ENCODE measurements around the gene SPTBN5.

SPTBN5 gene

GRCh38 chr15:41810651-41811431, 83.0 kb downstream of the SPTBN5 start:
- no peak overlapping the region for H3K9ac ChIP-seq (ENCODE audit: low read depth in 1 of 2, low read length in 2 of 2)

GRCh38 chr15:41809526-41810220, 84.2 kb downstream of the SPTBN5 start:
- peaks cover 12 to 14% of the 10 kb centered on the region in 2 donors for H3K36me3 ChIP-seq (ENCODE audit: control insufficient read depth in 2 of 2, insufficient read depth in 2 of 2, low read length in 2 of 2)
- no peak overlapping the region for H3K9ac ChIP-seq (ENCODE audit: low read depth in 1 of 2, low read length in 2 of 2)
- H3K27ac ChIP-seq (ENCODE audit: low read depth in 2 of 2, low read length in 2 of 2), result no peak overlapping the region
- H3K27me3 ChIP-seq (ENCODE audit: control insufficient read depth in 2 of 2, insufficient read depth in 2 of 2, low read length in 2 of 2), result no peaks in the 10 kb centered on the region
- no peak overlapping the region for H3K4me3 ChIP-seq (ENCODE audit: low read length in 2 of 2)
- H3K4me1 ChIP-seq (ENCODE audit: control insufficient read depth in 2 of 2, insufficient read depth in 2 of 2, low read length in 2 of 2), result no peaks in the 10 kb centered on the region
- no peaks in the 10 kb centered on the region for H3K9me3 ChIP-seq (ENCODE audit: control insufficient read depth in 2 of 2, low read length in 2 of 2)

More at GRCh38 chr15:41810651-41811431, 83.0 kb downstream of the SPTBN5 start:
- Histone ChIP-seq H3K4me1 (ENCODE audit: control insufficient read depth in 2 of 2, insufficient read depth in 2 of 2, low read length in 2 of 2) (no peaks in the 10 kb centered on the region), H3K4me3 (ENCODE audit: low read length in 2 of 2) (no peak overlapping the region), H3K36me3 (ENCODE audit: control insufficient read depth in 2 of 2, insufficient read depth in 2 of 2, low read length in 2 of 2) (peaks cover 16 to 19% of the 10 kb centered on the region in 2 donors), H3K27me3 (ENCODE audit: control insufficient read depth in 2 of 2, insufficient read depth in 2 of 2, low read length in 2 of 2) (no peaks in the 10 kb centered on the region), H3K27ac (ENCODE audit: low read depth in 2 of 2, low read length in 2 of 2) (no peak overlapping the region), H3K9me3 (ENCODE audit: control insufficient read depth in 2 of 2, low read length in 2 of 2) (no peaks in the 10 kb centered on the region)

- Histone ChIP-seq H3K9ac (ENCODE audit: low read depth in 1 of 2, low read length in 2 of 2) (no peak overlapping the region), H3K27ac (ENCODE audit: low read depth in 2 of 2, low read length in 2 of 2) (no peak overlapping the region), H3K27me3 (ENCODE audit: control insufficient read depth in 2 of 2, insufficient read depth in 2 of 2, low read length in 2 of 2) (no peaks in the 10 kb centered on the region), H3K4me1 (ENCODE audit: control insufficient read depth in 2 of 2, insufficient read depth in 2 of 2, low read length in 2 of 2) (no peaks in the 10 kb centered on the region), H3K4me3 (ENCODE audit: low read length in 2 of 2) (no peak overlapping the region), H3K9me3 (ENCODE audit: control insufficient read depth in 2 of 2, low read length in 2 of 2) (no peaks in the 10 kb centered on the region), H3K36me3 (ENCODE audit: control insufficient read depth in 2 of 2, insufficient read depth in 2 of 2, low read length in 2 of 2) (peaks cover 12 to 14% of the 10 kb centered on the region in 2 donors)
Measured at GRCh38 chr15:41809121-41809520, 84.7 kb downstream of the SPTBN5 start.

DNA sequence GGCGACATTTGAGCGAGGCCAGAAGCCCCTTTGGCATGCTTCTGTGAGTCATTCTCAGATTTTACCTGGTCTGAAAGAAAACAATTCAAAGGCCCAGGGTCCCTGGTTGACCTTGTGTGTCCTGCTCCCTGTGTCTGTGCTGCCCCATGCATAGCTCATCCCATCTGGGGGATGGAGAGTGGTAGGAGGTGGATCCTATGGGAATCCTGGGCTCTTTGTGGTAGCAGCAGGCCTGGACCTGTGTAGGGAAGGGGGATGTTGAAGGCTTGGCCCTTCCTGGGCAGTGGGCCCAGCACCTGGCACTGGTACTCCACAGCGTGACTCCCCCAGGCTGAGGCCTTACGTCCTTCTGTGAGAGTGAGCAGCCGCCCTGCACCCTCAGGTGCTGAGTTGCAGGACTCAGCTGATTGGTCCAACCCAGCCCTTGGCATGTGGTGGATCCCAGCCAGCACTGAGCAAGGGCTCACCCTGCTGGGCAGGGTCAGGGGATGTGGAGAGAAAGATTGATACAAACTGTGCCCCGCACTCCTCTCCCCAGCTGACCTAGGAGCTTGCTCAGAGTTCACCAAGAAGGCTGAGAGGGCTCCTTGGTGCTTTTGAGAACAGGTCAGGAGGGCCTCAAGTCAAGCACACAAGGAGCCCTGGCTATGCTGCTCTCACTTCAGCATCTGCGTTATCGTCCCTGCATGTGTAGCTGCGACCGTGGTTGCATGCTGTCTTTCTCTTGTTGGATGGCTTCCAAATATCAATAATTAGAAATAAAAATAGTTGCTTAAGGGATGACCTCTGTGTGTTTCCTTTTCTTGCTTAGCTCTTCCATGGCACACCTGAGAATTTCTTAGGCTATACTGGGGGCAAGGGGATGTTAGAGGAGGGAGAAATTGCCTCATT, 87.3 kb downstream of the SPTBN5 start:
- Histone ChIP-seq H3K27me3 (ENCODE audit: control insufficient read depth in 2 of 2, insufficient read depth in 2 of 2, low read length in 2 of 2) (no peaks in the 10 kb centered on the region), H3K9ac (ENCODE audit: low read depth in 1 of 2, low read length in 2 of 2) (no peak overlapping the region), H3K9me3 (ENCODE audit: control insufficient read depth in 2 of 2, low read length in 2 of 2) (no peaks in the 10 kb centered on the region), H3K36me3 (ENCODE audit: control insufficient read depth in 2 of 2, insufficient read depth in 2 of 2, low read length in 2 of 2) (no peaks in the 10 kb centered on the region), H3K4me3 (ENCODE audit: low read length in 2 of 2) (no peak overlapping the region), H3K27ac (ENCODE audit: low read depth in 2 of 2, low read length in 2 of 2) (no peak overlapping the region), H3K4me1 (ENCODE audit: control insufficient read depth in 2 of 2, insufficient read depth in 2 of 2, low read length in 2 of 2) (no peaks in the 10 kb centered on the region)

DNA sequence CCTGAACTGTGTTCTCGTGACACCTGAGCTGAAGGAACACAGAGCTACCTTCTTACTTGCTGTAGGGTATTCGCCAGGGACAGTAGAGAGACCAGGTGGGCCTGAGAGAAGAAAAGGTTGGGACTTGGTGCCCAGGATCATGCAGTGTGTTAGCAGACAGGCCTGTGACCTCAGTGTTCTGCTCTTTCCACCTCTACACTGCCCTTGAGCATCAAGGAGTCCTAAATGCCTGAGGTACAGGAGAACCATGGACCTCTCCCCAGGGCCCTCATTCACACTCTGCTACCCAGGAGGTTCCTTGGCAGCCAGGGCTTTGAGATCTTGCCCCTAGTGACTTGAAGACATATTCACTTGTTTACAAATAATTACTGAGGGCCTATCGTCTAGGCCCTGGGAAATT, 88.1 kb downstream of the SPTBN5 start:
- no peak overlapping the region for H3K4me3 ChIP-seq (ENCODE audit: low read length in 2 of 2)
- no peaks in the 10 kb centered on the region for H3K27me3 ChIP-seq (ENCODE audit: control insufficient read depth in 2 of 2, insufficient read depth in 2 of 2, low read length in 2 of 2)
- H3K4me1 ChIP-seq (ENCODE audit: control insufficient read depth in 2 of 2, insufficient read depth in 2 of 2, low read length in 2 of 2), result no peaks in the 10 kb centered on the region
- no peak overlapping the region for H3K9ac ChIP-seq (ENCODE audit: low read depth in 1 of 2, low read length in 2 of 2)
- no peaks in the 10 kb centered on the region for H3K9me3 ChIP-seq (ENCODE audit: control insufficient read depth in 2 of 2, low read length in 2 of 2)
- H3K36me3 ChIP-seq (ENCODE audit: control insufficient read depth in 2 of 2, insufficient read depth in 2 of 2, low read length in 2 of 2), result peaks cover 0 to 4% of the 10 kb centered on the region in 2 donors
- H3K27ac ChIP-seq (ENCODE audit: low read depth in 2 of 2, low read length in 2 of 2), result no peak overlapping the region

DNA sequence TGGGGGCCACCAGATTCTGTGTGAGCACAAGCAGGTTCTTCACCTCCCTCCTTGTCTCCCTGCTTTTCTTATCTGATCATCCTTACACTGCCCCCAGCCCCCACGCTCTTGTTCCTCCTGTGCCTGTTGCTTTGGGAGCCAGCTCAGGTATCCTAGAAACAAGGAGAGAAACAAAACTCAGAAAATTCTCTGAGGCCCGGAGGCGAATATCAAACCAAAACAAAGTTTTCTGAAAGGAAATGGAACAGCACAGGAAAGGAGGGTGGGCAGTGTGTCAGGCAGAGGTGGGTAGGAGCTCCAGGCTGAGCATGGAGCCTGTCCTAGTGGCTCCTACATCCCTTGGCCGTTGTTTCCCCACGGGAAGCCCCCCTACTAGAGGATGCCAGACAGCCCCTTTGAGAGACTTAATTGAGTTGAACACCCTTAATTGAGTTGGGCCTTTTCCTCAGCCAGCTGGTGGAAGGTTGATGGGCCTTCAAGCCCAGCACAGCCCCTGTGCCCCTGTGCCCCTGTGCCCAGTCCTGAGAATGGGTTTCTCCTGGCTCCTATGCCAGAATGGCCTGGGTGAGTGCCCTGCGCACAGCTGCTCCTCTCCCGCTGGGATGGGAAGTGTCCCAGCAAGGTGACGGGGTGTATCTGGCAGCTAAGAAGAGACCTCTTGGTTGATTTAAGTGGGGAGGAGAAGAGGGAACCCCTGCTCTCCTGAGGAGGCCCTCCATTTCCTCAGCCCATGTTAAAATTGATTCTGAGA, 88.8 kb downstream of the SPTBN5 start:
- Histone ChIP-seq H3K27me3 (ENCODE audit: control insufficient read depth in 2 of 2, insufficient read depth in 2 of 2, low read length in 2 of 2) (no peaks in the 10 kb centered on the region), H3K27ac (ENCODE audit: low read depth in 2 of 2, low read length in 2 of 2) (no peak overlapping the region)

GRCh38 chr15:41804361-41804760, 89.5 kb downstream of the SPTBN5 start:
- H3K36me3 ChIP-seq (ENCODE audit: control insufficient read depth in 2 of 2, insufficient read depth in 2 of 2, low read length in 2 of 2), result peaks cover 7 to 8% of the 10 kb centered on the region in 2 donors
- H3K27ac ChIP-seq (ENCODE audit: low read depth in 2 of 2, low read length in 2 of 2), result no peak overlapping the region
- no peaks in the 10 kb centered on the region for H3K4me1 ChIP-seq (ENCODE audit: control insufficient read depth in 2 of 2, insufficient read depth in 2 of 2, low read length in 2 of 2)
- H3K9ac ChIP-seq (ENCODE audit: low read depth in 1 of 2, low read length in 2 of 2), result no peak overlapping the region
- H3K27me3 ChIP-seq (ENCODE audit: control insufficient read depth in 2 of 2, insufficient read depth in 2 of 2, low read length in 2 of 2), result no peaks in the 10 kb centered on the region
- H3K9me3 ChIP-seq (ENCODE audit: control insufficient read depth in 2 of 2, low read length in 2 of 2), result no peaks in the 10 kb centered on the region
- no peak overlapping the region for H3K4me3 ChIP-seq (ENCODE audit: low read length in 2 of 2)

More for the DNA sequence above, 88.8 kb downstream of the SPTBN5 start:
- H3K4me3 ChIP-seq (ENCODE audit: low read length in 2 of 2), result no peak overlapping the region
- H3K9me3 ChIP-seq (ENCODE audit: control insufficient read depth in 2 of 2, low read length in 2 of 2), result no peaks in the 10 kb centered on the region
- peaks cover 0 to 8% of the 10 kb centered on the region in 2 donors for H3K36me3 ChIP-seq (ENCODE audit: control insufficient read depth in 2 of 2, insufficient read depth in 2 of 2, low read length in 2 of 2)
- no peak overlapping the region for H3K9ac ChIP-seq (ENCODE audit: low read depth in 1 of 2, low read length in 2 of 2)
- H3K4me1 ChIP-seq (ENCODE audit: control insufficient read depth in 2 of 2, insufficient read depth in 2 of 2, low read length in 2 of 2), result no peaks in the 10 kb centered on the region

- Histone ChIP-seq H3K36me3 (ENCODE audit: control insufficient read depth in 2 of 2, insufficient read depth in 2 of 2, low read length in 2 of 2) (peaks cover 8 to 9% of the 10 kb centered on the region in 2 donors), H3K27me3 (ENCODE audit: control insufficient read depth in 2 of 2, insufficient read depth in 2 of 2, low read length in 2 of 2) (no peaks in the 10 kb centered on the region), H3K9me3 (ENCODE audit: control insufficient read depth in 2 of 2, low read length in 2 of 2) (no peaks in the 10 kb centered on the region), H3K4me3 (ENCODE audit: low read length in 2 of 2) (no peak overlapping the region), H3K4me1 (ENCODE audit: control insufficient read depth in 2 of 2, insufficient read depth in 2 of 2, low read length in 2 of 2) (no peaks in the 10 kb centered on the region), H3K9ac (ENCODE audit: low read depth in 1 of 2, low read length in 2 of 2) (no peak overlapping the region), H3K27ac (ENCODE audit: low read depth in 2 of 2, low read length in 2 of 2) (no peak overlapping the region)
Measured at GRCh38 chr15:41801850-41802455, 91.9 kb downstream of the SPTBN5 start.

DNA sequence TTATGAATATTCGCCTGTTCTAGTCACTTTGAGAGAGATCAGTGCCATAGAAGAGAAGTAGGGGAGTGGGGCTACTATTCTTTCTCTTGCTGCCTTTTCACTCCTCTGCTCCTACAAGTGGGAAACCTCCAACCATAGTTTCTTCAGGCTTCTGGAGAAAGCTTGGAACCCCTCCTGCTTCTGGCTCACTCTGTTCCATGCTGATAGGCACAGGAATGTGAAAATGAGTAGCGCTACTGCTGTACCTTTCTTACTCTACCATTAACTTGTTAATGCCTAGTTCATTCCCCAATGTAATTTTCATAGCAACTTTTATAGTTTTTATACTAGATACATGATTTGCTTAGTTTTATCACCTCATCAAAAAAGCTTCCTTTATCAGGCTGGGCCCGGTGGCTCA, 92.7 kb downstream of the SPTBN5 start:
- H3K9ac ChIP-seq (ENCODE audit: low read depth in 1 of 2, low read length in 2 of 2), result no peak overlapping the region
- H3K27me3 ChIP-seq (ENCODE audit: control insufficient read depth in 2 of 2, insufficient read depth in 2 of 2, low read length in 2 of 2), result no peaks in the 10 kb centered on the region
- no peaks in the 10 kb centered on the region for H3K9me3 ChIP-seq (ENCODE audit: control insufficient read depth in 2 of 2, low read length in 2 of 2)
- no peak overlapping the region for H3K27ac ChIP-seq (ENCODE audit: low read depth in 2 of 2, low read length in 2 of 2)
- H3K4me1 ChIP-seq (ENCODE audit: control insufficient read depth in 2 of 2, insufficient read depth in 2 of 2, low read length in 2 of 2), result no peaks in the 10 kb centered on the region
- H3K4me3 ChIP-seq (ENCODE audit: low read length in 2 of 2), result no peak overlapping the region
- H3K36me3 ChIP-seq (ENCODE audit: control insufficient read depth in 2 of 2, insufficient read depth in 2 of 2, low read length in 2 of 2), result peaks cover 9 to 11% of the 10 kb centered on the region in 2 donors
